Sigmoid colon (tissue), 3 donors: ENCODE measurements around the gene AKAP9.
"Not testable (repeated sequence)": the region's sequence is repeated elsewhere in the genome, so short reads cannot be mapped to it uniquely, and the experiment has no call there.

ENCODE experiments used
- POLR2A ChIP-seq, 2 donors: fragments of 450-650 bp; IDR thresholded peaks; one replicate each; pipeline ENCODE4 v1.6.1; 2016; ENCODE audit warnings: antibody characterized with exemption in 2 of 2, mild to moderate bottlenecking in 2 of 2, moderate library complexity in 2 of 2
- TF ChIP-seq, protein P1 (sequence below), 4 experiments: fragments of 450-650 bp in 3 of 4; fragments of 200-600 bp in 1 of 4; IDR thresholded peaks; one replicate each; pipeline ENCODE4 v1.5.1; 2016 to 2019; ENCODE audit warnings: antibody characterized with exemption in 4 of 4, mild to moderate bottlenecking in 3 of 4, moderate library complexity in 2 of 4

DNA sequence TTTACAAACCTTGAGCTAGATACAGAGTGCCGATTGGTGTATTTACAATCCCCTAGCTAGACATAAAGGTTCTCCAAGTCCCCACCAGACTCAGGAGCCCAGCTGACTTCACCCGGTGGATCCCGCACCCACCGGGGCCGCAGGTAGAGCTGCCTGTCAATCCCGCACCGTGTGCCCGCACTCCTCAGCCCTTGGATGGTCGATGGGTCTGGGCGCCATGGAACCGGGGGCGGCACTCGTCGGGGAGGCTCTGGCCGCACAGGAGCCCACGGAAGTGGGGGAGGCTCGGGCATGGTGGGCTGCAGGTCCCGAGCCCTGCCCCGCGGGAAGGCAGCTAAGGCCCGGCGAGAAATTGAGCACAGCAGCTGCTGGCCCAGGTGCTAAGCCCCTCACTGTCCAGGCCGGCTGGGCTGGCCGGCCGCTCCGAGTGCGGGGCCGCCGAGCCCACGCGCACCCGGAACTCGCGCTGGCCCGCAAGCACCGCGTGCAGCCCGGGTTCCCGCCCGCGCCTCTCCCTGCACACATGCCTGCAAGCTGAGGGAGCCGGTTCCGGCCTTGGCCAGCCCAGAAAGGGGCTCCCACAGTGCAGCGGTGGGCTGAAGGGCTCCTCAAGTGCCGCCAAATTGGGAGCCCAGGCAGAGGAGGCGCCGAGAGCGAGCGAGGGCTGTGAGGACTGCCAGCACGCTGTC, 202.7 kb downstream of the AKAP9 start:
- TF ChIP-seq, protein P1, sequence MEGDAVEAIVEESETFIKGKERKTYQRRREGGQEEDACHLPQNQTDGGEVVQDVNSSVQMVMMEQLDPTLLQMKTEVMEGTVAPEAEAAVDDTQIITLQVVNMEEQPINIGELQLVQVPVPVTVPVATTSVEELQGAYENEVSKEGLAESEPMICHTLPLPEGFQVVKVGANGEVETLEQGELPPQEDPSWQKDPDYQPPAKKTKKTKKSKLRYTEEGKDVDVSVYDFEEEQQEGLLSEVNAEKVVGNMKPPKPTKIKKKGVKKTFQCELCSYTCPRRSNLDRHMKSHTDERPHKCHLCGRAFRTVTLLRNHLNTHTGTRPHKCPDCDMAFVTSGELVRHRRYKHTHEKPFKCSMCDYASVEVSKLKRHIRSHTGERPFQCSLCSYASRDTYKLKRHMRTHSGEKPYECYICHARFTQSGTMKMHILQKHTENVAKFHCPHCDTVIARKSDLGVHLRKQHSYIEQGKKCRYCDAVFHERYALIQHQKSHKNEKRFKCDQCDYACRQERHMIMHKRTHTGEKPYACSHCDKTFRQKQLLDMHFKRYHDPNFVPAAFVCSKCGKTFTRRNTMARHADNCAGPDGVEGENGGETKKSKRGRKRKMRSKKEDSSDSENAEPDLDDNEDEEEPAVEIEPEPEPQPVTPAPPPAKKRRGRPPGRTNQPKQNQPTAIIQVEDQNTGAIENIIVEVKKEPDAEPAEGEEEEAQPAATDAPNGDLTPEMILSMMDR (IDR thresholded peaks at IDR 0.05): not testable (repeated sequence)
- TF ChIP-seq POLR2A (IDR thresholded peaks at IDR 0.05): not testable (repeated sequence)
